HCT116 (cell line): ENCODE results near the gene BAIAP2L1. TPM values are rescaled to one million over a fixed set of nuclear protein-coding genes. Genes with fewer than 3 reads are reported as not detected.

ENCODE experiments used
- ATAC-seq: fragments of 200-7000 bp; cut with Tn5 transposase; 2 replicates; pipeline ENCODE4 v1.9.1; 2020; ENCODE audit warnings: mild to moderate bottlenecking, moderate library complexity
- BruUV-seq: library from RNA; stranded (reverse); fragments of 400-500 nt; replicated peaks from 2 replicates; lab custom pipeline; 2021; lab: Mats Ljungman, UMichigan
- CTCF ChIA-PET: fragments of 300-600 bp; sonication (Branson Sonifier 250); formaldehyde crosslinking; loops from one replicate; lab custom pipeline; 2021; ENCODE audit warnings: antibody characterized with exemption; lab: Charles Lee
- POLR2A ChIA-PET: fragments of 300-600, 350-600 bp; sonication (Branson Sonifier 250); formaldehyde crosslinking; loops from one replicate; lab custom pipeline; 2021; ENCODE audit warnings: antibody characterized with exemption; lab: Charles Lee
- RAD21 ChIA-PET, 2 experiments: fragments of 300-600 bp; sonication (Branson Sonifier 250); formaldehyde crosslinking; loops; one replicate each; lab custom pipeline; 2023; ENCODE audit warnings: low total read pairs in 2 of 2; ENCODE audit not compliant: uncharacterized antibody in 2 of 2, unreplicated experiment in 2 of 2, low non-redundant PET in 1 of 2; lab: Charles Lee
- DNase-seq: peaks from one replicate; pipeline ENCODE4 v3.0.0-alpha.2; 2010; ENCODE audit warnings: low read depth, low spot score
- H2AFZ ChIP-seq: fragments of 200-600 bp; shearing (Covaris generic), sonication (generic); 2 replicates; pipeline ENCODE4 v1.6.1; 2017; ENCODE audit warnings: low read depth, mixed run types, mixed read lengths, antibody characterized with exemption, low read length; ENCODE audit not compliant: poor library complexity, severe bottlenecking
- H3K27ac ChIP-seq: 2 replicates; pipeline ENCODE4 v1.5.1; 2012; ENCODE audit warnings: low read depth, low read length
- H3K27me3 ChIP-seq: fragments of 200-600 bp; sonication (generic); 2 replicates; pipeline ENCODE4 v1.6.1; 2016; ENCODE audit warnings: mixed run types, low read length, mixed read lengths; ENCODE audit not compliant: insufficient read depth
- H3K36me3 ChIP-seq, 2 experiments: fragments of 200-500 bp in 1 of 2; fragments of 200-600 bp in 1 of 2; sonication (Bioruptor generic) in 1 of 2; sonication (generic) in 1 of 2; 2 replicates each; pipeline versions ENCODE4 v1.5.1 to v1.6.1; 2014 to 2016; ENCODE audit warnings: low read length in 2 of 2, inconsistent platforms in 1 of 2, mixed read lengths in 1 of 2, mixed run types in 1 of 2; ENCODE audit not compliant: insufficient read depth in 2 of 2, control insufficient read depth in 1 of 2
- H3K4me1 ChIP-seq, 2 experiments: fragments of 200-600 bp in 1 of 2; sonication (generic) in 1 of 2; 2 replicates each; pipeline versions ENCODE4 v1.5.1 to v1.6.1; 2012 to 2017; ENCODE audit warnings: low read length in 2 of 2, inconsistent platforms in 1 of 2, mild to moderate bottlenecking in 1 of 2, mixed read lengths in 1 of 2, mixed run types in 1 of 2, moderate library complexity in 1 of 2; ENCODE audit not compliant: insufficient read depth in 2 of 2, control insufficient read depth in 1 of 2
- H3K4me2 ChIP-seq: fragments of 200-600 bp; sonication (generic); 2 replicates; pipeline ENCODE4 v1.6.1; 2017; ENCODE audit warnings: mixed run types, low read length, mixed read lengths
- H3K4me3 ChIP-seq, 2 experiments: fragments of 200-600 bp in 1 of 2; sonication (generic) in 1 of 2; replicated peaks in 1 of 2; 2 replicates each; pipeline ENCODE4 v1.5.1; 2011 to 2016; ENCODE audit warnings: low read length in 2 of 2, control low read depth in 1 of 2, low read depth in 1 of 2, mild to moderate bottlenecking in 1 of 2, mixed read lengths in 1 of 2, mixed run types in 1 of 2
- H3K79me2 ChIP-seq: fragments of 200-600 bp; sonication (generic); 2 replicates; pipeline ENCODE4 v1.6.1; 2017; ENCODE audit warnings: mild to moderate bottlenecking, mixed run types, low read length, moderate library complexity, mixed read lengths; ENCODE audit not compliant: insufficient read depth
- H3K9ac ChIP-seq: fragments of 200-600 bp; sonication (generic); 2 replicates; pipeline ENCODE4 v1.6.1; 2016; ENCODE audit warnings: low read length, mixed read lengths
- H3K9me2 ChIP-seq: fragments of 200-600 bp; sonication (generic), shearing (Covaris generic); 2 replicates; pipeline ENCODE4 v1.6.1; 2017; ENCODE audit warnings: mixed run types, mild to moderate bottlenecking, moderate library complexity; ENCODE audit not compliant: insufficient read depth
- H3K9me3 ChIP-seq, 2 experiments: fragments of 200-500 bp in 1 of 2; fragments of 200-600 bp in 1 of 2; sonication (Bioruptor generic) in 1 of 2; sonication (generic) in 1 of 2; 2 replicates each; pipeline ENCODE4 v1.6.1; 2014 to 2017; ENCODE audit warnings: low read length in 2 of 2, mixed read lengths in 2 of 2, inconsistent platforms in 1 of 2, low read depth in 1 of 2, mild to moderate bottlenecking in 1 of 2, mixed run types in 1 of 2, moderate library complexity in 1 of 2; ENCODE audit not compliant: control insufficient read depth in 1 of 2, insufficient read depth in 1 of 2
- H4K20me1 ChIP-seq: fragments of 200-600 bp; sonication (generic), shearing (Covaris generic); 2 replicates; pipeline ENCODE4 v1.6.1; 2017; ENCODE audit warnings: mixed run types, mild to moderate bottlenecking, moderate library complexity; ENCODE audit not compliant: insufficient read depth
- CBX3 ChIP-seq: IDR thresholded peaks from 2 replicates; pipeline ENCODE4 v1.6.1; 2012; ENCODE audit warnings: low read depth
- EGR1 ChIP-seq: IDR thresholded peaks from 2 replicates; pipeline ENCODE4 v1.6.1; 2012; ENCODE audit warnings: low read depth
- POLR2AphosphoS5 ChIP-seq: IDR thresholded peaks from 2 replicates; pipeline ENCODE4 v1.6.1; 2011; ENCODE audit warnings: mild to moderate bottlenecking, low read depth, low read length, moderate library complexity
- SRF ChIP-seq: IDR thresholded peaks from 2 replicates; pipeline ENCODE4 v1.6.1; 2012; ENCODE audit warnings: low read depth
- YY1 ChIP-seq: IDR thresholded peaks from 2 replicates; pipeline ENCODE4 v1.6.1; 2011; ENCODE audit warnings: low read length, low read depth, moderate library complexity, mild to moderate bottlenecking; ENCODE audit not compliant: insufficient replicate concordance; ENCODE audit errors: extremely low read depth
- ZNF274 ChIP-seq: fragments of 200-500 bp; sonication (Bioruptor generic); IDR thresholded peaks from 2 replicates; pipeline ENCODE4 v1.6.1; 2014; ENCODE audit warnings: mild to moderate bottlenecking, low read depth, low read length, inconsistent platforms
- intact Hi-C: fragments of 100-400 bp; cut with micrococcal nuclease; formaldehyde crosslinking; loops from 2 replicates; pipeline ENCODE4 v1.10.0; 2022
- total RNA-seq: library from RNA; stranded (reverse); gene quantifications from one replicate; pipeline ENCODE4 v1.2.1, GENCODE V29; 2021; ENCODE audit not compliant: unreplicated experiment
- TF ChIP-seq, protein P1 (sequence below): IDR thresholded peaks from 2 replicates; pipeline ENCODE4 v1.6.1; 2012
- TF ChIP-seq, protein P2 (sequence below): IDR thresholded peaks from 2 replicates; pipeline ENCODE4 v1.6.1; 2012; ENCODE audit warnings: low read depth

BAIAP2L1 gene
- total RNA-seq, 1 experiment from 2014 or later: 61.2 TPM

DNA sequence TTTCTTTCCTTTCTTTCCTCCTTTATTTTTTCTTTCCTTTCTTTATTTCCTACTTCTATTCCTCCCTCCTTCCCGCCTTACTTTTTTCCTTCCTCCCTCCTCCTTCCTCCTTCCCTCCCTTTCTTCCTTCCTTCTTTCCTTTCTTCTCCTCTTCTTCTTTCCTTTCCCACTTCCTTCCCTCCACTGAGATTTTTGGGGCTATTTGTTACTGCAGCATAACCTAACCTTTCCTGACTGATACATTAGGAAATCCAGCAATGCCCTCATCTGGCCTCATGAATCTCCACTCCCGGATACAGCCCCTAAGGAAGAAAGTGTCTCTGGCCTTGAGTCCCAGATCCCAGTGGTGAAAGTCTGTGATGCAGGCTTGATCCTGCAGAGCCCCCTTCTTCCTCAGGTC is 38.6 kb upstream of the BAIAP2L1 start:
- no peaks in the 10 kb centered on the region for H3K27me3 ChIP-seq
- H3K9ac ChIP-seq: no peak overlapping the region
- H2AFZ ChIP-seq: no peak overlapping the region
- ChIA-PET RAD21 (no interaction called here), POLR2A (no interaction called here), CTCF (no interaction called here)
- no peak overlapping the region for H3K27ac ChIP-seq
- H3K4me3 ChIP-seq: no peak overlapping the region
- no peaks in the 10 kb centered on the region for H3K9me2 ChIP-seq
- intact Hi-C loops: no loop called here
- DNase-seq (no peak), ATAC-seq (no peak)
- no peak overlapping the region for H3K4me2 ChIP-seq
- no peaks in the 10 kb centered on the region for H3K36me3 ChIP-seq
- H3K9me3 ChIP-seq: peaks cover 0 to 4% of the 10 kb centered on the region in 2 experiments; a peak in 2 of 4 replicates
- no peaks in the 10 kb centered on the region for H3K4me1 ChIP-seq
- H3K79me2 ChIP-seq: no peaks in the 10 kb centered on the region
- H4K20me1 ChIP-seq: no peaks in the 10 kb centered on the region
- TF ChIP-seq CBX3 (peak; percentile 24; the same call in 1 of the 2 replicates), SRF (no peak), ZNF274 (no peak), YY1 (no peak), EGR1 (no peak), POLR2AphosphoS5 (no peak)
- TF ChIP-seq, protein P1, sequence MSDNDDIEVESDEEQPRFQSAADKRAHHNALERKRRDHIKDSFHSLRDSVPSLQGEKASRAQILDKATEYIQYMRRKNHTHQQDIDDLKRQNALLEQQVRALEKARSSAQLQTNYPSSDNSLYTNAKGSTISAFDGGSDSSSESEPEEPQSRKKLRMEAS: no peak
- TF ChIP-seq, protein P2, sequence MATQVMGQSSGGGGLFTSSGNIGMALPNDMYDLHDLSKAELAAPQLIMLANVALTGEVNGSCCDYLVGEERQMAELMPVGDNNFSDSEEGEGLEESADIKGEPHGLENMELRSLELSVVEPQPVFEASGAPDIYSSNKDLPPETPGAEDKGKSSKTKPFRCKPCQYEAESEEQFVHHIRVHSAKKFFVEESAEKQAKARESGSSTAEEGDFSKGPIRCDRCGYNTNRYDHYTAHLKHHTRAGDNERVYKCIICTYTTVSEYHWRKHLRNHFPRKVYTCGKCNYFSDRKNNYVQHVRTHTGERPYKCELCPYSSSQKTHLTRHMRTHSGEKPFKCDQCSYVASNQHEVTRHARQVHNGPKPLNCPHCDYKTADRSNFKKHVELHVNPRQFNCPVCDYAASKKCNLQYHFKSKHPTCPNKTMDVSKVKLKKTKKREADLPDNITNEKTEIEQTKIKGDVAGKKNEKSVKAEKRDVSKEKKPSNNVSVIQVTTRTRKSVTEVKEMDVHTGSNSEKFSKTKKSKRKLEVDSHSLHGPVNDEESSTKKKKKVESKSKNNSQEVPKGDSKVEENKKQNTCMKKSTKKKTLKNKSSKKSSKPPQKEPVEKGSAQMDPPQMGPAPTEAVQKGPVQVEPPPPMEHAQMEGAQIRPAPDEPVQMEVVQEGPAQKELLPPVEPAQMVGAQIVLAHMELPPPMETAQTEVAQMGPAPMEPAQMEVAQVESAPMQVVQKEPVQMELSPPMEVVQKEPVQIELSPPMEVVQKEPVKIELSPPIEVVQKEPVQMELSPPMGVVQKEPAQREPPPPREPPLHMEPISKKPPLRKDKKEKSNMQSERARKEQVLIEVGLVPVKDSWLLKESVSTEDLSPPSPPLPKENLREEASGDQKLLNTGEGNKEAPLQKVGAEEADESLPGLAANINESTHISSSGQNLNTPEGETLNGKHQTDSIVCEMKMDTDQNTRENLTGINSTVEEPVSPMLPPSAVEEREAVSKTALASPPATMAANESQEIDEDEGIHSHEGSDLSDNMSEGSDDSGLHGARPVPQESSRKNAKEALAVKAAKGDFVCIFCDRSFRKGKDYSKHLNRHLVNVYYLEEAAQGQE: no peak
- BruUV-seq: no TSS peak
